Smooth muscle cell (in vitro differentiated cells): ENCODE results near the gene LMO1. TPM values are rescaled to one million over a fixed set of nuclear protein-coding genes. Genes with fewer than 3 reads are reported as not detected.

Experiments used
- DNase-seq: peaks from one replicate; lab custom pipeline; 2025; ENCODE audit not compliant: unreplicated experiment; lab: John Stamatoyannopoulos, UW
- H2AFZ ChIP-seq: fragments of 200-600 bp; sonication (generic); 2 replicates; pipeline ENCODE4 v1.6.0; 2016; ENCODE audit warnings: antibody characterized with exemption, low read depth, mild to moderate bottlenecking
- H3F3A ChIP-seq: fragments of 200-600 bp; sonication (generic); 2 replicates; pipeline ENCODE4 v1.6.0; 2017; ENCODE audit warnings: antibody characterized with exemption, low read depth
- H3K27ac ChIP-seq: fragments of 200-600 bp; sonication (generic); 2 replicates; pipeline ENCODE4 v1.5.1; 2016; ENCODE audit warnings: low read depth, mild to moderate bottlenecking
- H3K27me3 ChIP-seq: fragments of 200-600 bp; sonication (generic); 2 replicates; pipeline ENCODE4 v1.6.1; 2016; ENCODE audit warnings: low read depth, mild to moderate bottlenecking
- H3K36me3 ChIP-seq: fragments of 200-600 bp; sonication (generic); 2 replicates; pipeline ENCODE4 v1.5.1; 2016; ENCODE audit warnings: low read depth
- H3K4me1 ChIP-seq: fragments of 200-600 bp; sonication (generic); 2 replicates; pipeline ENCODE4 v1.5.1; 2016; ENCODE audit warnings: low read depth
- H3K4me2 ChIP-seq: fragments of 200-600 bp; sonication (generic); 2 replicates; pipeline ENCODE4 v1.6.0; 2016; ENCODE audit warnings: mild to moderate bottlenecking
- H3K4me3 ChIP-seq: fragments of 200-600 bp; sonication (generic); 2 replicates; pipeline ENCODE4 v1.5.1; 2016; ENCODE audit warnings: mild to moderate bottlenecking
- H3K79me2 ChIP-seq: fragments of 200-600 bp; sonication (generic); 2 replicates; pipeline ENCODE4 v1.6.0; 2016; ENCODE audit warnings: low read depth, mild to moderate bottlenecking
- H3K9ac ChIP-seq: fragments of 200-600 bp; sonication (generic); 2 replicates; pipeline ENCODE4 v1.6.0; 2016; ENCODE audit warnings: low read depth
- H3K9me3 ChIP-seq: fragments of 200-600 bp; sonication (generic); replicated peaks from 2 replicates; pipeline ENCODE4 v1.5.1; 2016; ENCODE audit warnings: low read depth
- H4K20me1 ChIP-seq: fragments of 200-600 bp; sonication (generic); 2 replicates; pipeline ENCODE4 v1.6.0; 2016; ENCODE audit warnings: low read depth
- CTCF ChIP-seq: fragments of 200-600 bp; sonication (generic); IDR thresholded peaks from 2 replicates; pipeline ENCODE4 v1.5.1; 2017; ENCODE audit warnings: borderline replicate concordance, mild to moderate bottlenecking, antibody characterized with exemption; ENCODE audit not compliant: insufficient read depth, poor library complexity, severe bottlenecking
- WGBS: methylation state at CpG from one replicate; pipeline ENCODE4 v1.1.7; 2016; ENCODE audit warnings: low lambda C conversion rate; 5-methylcytosine and 5-hydroxymethylcytosine counted together
- polyA plus RNA-seq: library from polyadenylated mRNA; unstranded; fragments of >200 nt; fragmentation: Nextera tagmentation; extraction: Ambion mirVana; gene quantifications from 2 replicates; pipeline ENCODE4 v1.2.1, GENCODE V29; 2016
- total RNA-seq: library from RNA; depleted of rRNA; stranded (reverse); fragments of >200 nt; gene quantifications from 2 replicates; pipeline ENCODE4 v1.2.3, GENCODE V29; 2014

Gene LMO1
- total and polyA plus RNA-seq, 2 experiments from 2014 or later: 1.1 to 1.6 TPM

- Histone ChIP-seq H3K36me3 (no peaks in the 10 kb centered on the region), H3K9ac (no peak overlapping the region), H3F3A (no peaks in the 10 kb centered on the region), H3K4me1 (peaks cover 21% of the 10 kb centered on the region), H2AFZ (no peak overlapping the region), H3K27me3 (no peaks in the 10 kb centered on the region), H4K20me1 (no peaks in the 10 kb centered on the region), H3K79me2 (no peaks in the 10 kb centered on the region), H3K4me3 (no peak overlapping the region), H3K4me2 (no peak overlapping the region), H3K9me3 (no peaks in the 10 kb centered on the region), H3K27ac (no peak overlapping the region)
- WGBS: 98% methylated on average over 8 of the region's 8 CpGs
- no peak for DNase-seq
- TF ChIP-seq CTCF: no peak
Measured at GRCh38 chr11:8205566-8205965, 58.1 kb downstream of the LMO1 start.

- no peaks in the 10 kb centered on the region for H3K79me2 ChIP-seq
- TF ChIP-seq CTCF: no peak
- no peaks in the 10 kb centered on the region for H4K20me1 ChIP-seq
- no peak overlapping the region for H3K4me3 ChIP-seq
- no peak overlapping the region for H3K27ac ChIP-seq
- no peak overlapping the region for H3K4me2 ChIP-seq
- H3F3A ChIP-seq: no peaks in the 10 kb centered on the region
- H3K36me3 ChIP-seq: no peaks in the 10 kb centered on the region
- no peak overlapping the region for H3K9ac ChIP-seq
- no peak overlapping the region for H2AFZ ChIP-seq
- no peaks in the 10 kb centered on the region for H3K27me3 ChIP-seq
- DNase-seq: no peak
- H3K9me3 ChIP-seq: no peaks in the 10 kb centered on the region
- H3K4me1 ChIP-seq: peaks cover 21% of the 10 kb centered on the region
- 54% methylated on average over 5 of the region's 5 CpGs for WGBS
Measured at GRCh38 chr11:8204596-8204995, 59.1 kb downstream of the LMO1 start.

GRCh38 chr11:8204025-8204424 lies 59.7 kb downstream of the LMO1 start:
- no peak overlapping the region for H3K4me3 ChIP-seq
- no peak for DNase-seq
- H3F3A ChIP-seq: no peaks in the 10 kb centered on the region
- H4K20me1 ChIP-seq: no peaks in the 10 kb centered on the region
- 74% methylated on average over 5 of the region's 5 CpGs for WGBS
- no peak overlapping the region for H3K9ac ChIP-seq
- H3K36me3 ChIP-seq: no peaks in the 10 kb centered on the region
- peaks cover under 1% of the 10 kb centered on the region for H3K27me3 ChIP-seq
- H3K79me2 ChIP-seq: no peaks in the 10 kb centered on the region
- no peak overlapping the region for H2AFZ ChIP-seq
- H3K27ac ChIP-seq: no peak overlapping the region
- no peak overlapping the region for H3K4me2 ChIP-seq
- no peaks in the 10 kb centered on the region for H3K9me3 ChIP-seq
- peaks cover 21% of the 10 kb centered on the region for H3K4me1 ChIP-seq
- no peak for TF ChIP-seq CTCF

GRCh38 chr11:8203414-8203715 lies 60.3 kb downstream of the LMO1 start:
- no peaks in the 10 kb centered on the region for H3F3A ChIP-seq
- H3K4me3 ChIP-seq: no peak overlapping the region
- no peaks in the 10 kb centered on the region for H3K79me2 ChIP-seq
- no peaks in the 10 kb centered on the region for H4K20me1 ChIP-seq
- no peaks in the 10 kb centered on the region for H3K9me3 ChIP-seq
- DNase-seq: no peak
- H2AFZ ChIP-seq: no peak overlapping the region
- WGBS: 86% methylated on average over 2 of the region's 2 CpGs
- H3K36me3 ChIP-seq: no peaks in the 10 kb centered on the region
- no peak overlapping the region for H3K27ac ChIP-seq
- TF ChIP-seq CTCF: no peak
- peaks cover 4% of the 10 kb centered on the region for H3K27me3 ChIP-seq
- no peak overlapping the region for H3K9ac ChIP-seq
- no peak overlapping the region for H3K4me2 ChIP-seq
- peaks cover 21% of the 10 kb centered on the region for H3K4me1 ChIP-seq
